HG03280 (cell line): ENCODE results near the gene NACC1.

Experiments used
- ATAC-seq: cut with Tn5 transposase; IDR thresholded peaks from one replicate; pipeline ENCODE4 v1.9.1; 2021; ENCODE audit warnings: mild to moderate bottlenecking, moderate library complexity; ENCODE audit not compliant: unreplicated experiment

Gene NACC1

DNA sequence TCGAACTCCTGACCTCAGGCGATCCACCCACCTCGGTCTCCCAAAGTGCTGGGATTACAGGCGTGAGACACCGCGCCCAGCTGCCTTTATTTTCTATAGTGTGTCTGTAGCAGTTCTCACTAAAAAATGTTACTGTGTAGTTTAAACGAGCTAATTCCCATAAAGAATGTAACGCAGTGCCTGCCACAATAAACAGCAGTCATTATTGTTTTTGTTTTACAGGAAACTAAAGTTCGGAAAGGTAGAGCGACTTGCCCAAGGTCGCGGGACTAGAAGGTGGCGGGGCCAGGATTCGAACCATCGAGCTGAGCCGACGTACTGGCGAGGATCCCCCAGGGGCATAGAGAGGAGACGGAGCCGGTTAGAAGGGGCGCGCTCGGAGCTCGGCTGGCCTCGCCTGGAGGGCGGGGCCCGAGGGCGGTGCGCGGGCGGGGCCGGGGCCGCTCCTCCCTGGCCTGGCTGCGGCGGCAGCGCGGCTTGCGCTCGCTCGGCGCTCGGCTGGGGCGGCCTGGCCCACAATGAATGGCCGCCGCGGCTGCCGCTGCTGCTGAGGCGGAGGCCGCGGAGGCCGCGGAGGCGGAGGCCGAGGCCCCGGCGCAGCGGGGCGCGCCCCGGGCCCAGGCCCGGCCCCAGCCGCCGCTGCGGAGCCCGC lies at the start of gene NACC1:
Gene NACC1 (plus strand): TSS at position 493 of the 652 bp plus-strand sequence. CDS start 16,944 bp downstream, outside the sequence.
- ATAC-seq: peak; percentile 70

DNA sequence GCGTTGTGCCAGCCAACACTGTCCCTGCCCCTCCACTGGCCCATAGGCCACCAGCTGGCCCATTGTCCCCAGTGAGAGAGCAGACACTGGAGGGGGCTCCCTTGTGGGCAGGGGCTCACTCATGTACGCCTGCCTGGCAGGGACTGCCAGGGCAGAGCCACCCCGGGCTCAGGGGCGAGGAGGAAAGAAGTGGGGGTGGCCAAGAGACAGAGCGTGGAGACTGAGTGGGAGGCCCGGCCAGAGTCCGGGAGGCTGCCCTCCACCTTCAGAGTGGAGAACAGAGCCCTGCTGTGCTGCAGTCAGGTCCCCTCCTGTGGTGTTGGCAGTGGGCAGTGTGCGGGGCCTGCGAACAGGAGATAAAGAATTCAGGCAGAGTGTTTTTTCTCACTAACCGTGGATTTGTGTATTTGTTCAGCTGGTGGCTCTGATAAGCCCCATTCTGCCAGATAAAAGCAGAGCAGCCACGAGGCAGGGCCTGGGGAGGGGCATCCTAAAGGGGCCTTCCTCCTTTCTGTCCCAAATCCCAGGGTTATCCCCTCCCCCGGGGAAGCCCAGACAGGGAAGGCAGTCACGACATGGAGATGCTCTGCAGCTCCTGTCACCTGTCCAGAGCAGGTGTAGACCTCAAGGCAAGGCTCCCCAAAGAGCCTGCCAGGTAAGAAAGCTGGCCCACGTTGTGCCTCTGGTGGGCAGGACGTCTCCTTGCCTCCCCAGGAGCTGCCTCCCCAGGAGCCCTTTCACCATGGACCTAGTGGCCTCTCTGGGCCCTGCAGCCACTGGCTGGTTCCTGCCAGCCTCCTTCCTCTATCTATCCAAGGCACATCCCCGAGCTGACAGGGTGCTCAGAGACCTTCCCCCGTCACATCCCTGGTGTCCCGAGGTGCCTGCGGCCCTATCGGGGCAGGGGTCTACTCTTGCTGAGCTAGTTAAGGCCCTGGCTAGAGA lies 48.4 kb upstream of the NACC1 start:
- no peak for ATAC-seq

DNA sequence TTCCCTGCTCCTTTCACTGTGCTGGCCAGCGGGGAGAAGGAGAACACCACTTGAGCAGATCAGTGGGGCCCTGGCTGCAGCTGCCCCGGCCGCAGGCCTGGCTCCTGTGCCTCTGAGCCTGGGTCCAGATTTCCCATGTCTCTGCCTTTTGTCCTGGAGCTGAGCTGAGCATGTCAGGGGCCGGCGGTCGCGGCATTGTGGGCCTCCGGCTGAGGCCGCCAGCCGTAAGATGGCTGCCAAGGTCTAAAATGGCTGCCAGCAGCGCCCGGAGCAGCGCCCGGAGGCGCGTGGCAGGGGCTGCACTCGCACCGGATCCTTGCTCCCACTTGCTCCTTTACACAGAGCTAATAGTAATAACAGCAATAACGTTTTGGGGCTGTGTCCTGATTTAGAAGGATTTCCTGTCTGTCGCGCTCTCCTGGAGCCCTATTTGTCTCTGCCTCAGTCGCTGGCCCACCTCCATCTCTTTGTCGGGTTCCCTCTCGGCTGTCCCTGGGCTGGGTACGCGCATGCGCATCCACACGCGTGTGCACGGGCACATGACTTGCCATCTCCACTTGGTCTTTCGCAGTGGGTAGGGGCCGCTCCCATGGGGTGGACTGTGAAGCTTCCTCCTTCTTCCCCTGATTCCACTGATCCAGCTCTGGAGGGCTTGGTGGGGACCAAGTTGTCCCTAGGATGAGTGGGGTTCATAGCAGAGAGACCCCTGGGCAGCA lies 47.5 kb upstream of the NACC1 start:
- no peak for ATAC-seq

DNA sequence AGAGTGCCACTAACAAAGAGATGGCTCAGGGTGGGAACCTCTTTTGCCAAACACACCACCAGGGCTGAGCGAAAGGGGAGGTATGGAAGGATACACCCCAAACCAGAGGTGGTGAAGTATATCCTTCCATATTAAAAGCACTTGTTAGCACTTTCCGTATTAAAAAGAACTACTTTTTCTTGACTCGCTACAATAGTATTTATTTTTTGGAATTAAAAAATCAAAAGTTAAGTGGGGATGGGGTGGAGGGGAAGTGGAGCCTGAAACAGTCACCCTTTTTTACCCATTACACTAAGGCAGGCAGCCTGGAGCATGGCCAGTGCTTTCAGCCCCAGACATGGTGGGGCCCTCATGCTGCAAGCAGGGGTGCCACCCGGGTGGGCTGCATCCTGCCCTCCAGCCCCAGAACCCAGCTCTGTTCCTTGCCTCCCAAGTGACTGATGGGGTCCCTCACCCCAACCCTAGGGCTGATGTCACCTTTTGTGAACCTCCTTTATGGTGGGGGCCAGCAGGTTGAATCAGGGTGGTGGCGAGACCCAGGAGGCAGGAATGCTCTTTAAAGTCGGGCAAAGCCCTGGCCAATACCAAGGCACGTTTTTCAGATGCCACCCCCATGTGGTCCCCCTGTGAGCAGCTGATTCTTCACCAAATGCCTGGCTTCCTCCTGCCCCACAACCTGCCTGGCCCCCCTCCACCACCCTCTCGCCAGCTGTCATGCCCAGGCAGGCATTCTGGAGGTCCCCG lies 46.4 kb upstream of the NACC1 start:
- ATAC-seq: no peak

DNA sequence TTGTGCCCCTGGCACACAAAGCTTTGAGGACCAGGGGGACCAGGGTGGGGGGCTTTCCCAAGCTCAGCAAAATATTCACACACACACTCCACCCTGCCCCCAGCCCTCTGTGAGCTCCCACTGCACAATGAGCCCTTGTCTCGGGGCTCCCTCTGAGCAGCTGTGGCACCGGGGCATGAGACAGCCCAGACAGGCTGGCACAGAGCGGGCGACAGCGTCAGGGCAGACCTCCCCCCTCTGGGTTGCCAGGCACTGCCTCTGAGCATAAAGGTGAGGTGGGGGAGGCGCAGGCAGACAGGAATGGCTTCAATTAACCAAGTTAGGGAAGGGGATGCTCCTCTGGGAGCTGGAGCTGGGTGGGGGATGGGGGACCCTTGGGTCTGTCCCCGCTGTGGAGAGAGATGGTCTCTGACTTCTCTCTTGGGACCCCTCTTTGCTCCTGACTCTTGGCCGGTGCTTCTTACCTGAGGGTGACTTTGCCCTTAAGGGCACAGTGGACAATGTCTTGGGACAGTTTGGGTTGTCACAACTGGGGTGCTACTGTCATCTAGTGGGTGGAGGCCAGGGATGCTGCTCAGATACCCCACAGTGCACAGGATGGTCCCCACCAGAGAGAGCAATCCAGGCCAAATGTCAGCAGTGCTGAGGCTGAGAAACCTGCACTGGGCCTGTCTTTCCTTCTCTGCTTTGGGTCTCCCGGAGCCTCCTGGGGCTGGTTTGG lies 45.7 kb upstream of the NACC1 start:
- ATAC-seq: no peak

DNA sequence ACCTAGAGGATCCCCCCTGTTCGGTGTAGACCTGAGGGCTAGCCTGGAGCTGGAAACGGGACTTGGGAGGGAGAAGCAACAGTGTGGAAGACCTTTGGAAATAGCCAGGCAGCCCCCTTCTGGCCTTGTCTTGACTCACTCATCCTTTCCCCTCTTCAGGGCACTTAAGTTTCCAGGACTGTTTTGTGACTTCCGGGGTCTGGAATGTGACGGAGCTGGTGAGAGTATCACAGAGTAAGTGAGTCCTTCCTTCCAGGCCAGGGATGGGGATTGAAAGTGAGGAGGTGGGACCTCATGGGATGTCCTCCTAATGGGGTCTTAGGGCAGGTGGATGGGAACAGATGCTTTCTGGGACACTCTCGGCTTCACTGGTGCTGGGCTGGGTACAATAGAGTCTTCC lies 44.8 kb upstream of the NACC1 start:
- ATAC-seq: no peak

DNA sequence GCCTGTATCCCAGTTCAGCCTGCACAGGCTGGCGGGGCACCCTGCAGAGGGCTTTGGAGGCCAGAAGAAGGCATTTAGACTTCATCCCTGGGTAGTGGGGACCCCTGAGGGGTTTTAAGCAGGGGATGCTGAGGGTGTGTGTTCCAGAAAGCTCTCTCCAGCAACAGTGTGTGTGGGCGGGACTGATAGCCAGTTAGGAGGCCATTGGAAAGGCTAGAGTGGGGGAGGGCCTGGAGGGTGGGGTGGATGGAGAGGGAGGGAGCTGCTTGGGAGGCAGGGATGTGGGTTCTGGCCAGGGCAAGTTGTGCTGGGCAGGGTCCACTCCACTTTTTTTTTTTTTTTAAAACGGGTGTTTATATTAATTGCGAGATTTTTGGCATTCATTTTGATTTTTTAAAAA lies 43.7 kb upstream of the NACC1 start:
- ATAC-seq: no peak

DNA sequence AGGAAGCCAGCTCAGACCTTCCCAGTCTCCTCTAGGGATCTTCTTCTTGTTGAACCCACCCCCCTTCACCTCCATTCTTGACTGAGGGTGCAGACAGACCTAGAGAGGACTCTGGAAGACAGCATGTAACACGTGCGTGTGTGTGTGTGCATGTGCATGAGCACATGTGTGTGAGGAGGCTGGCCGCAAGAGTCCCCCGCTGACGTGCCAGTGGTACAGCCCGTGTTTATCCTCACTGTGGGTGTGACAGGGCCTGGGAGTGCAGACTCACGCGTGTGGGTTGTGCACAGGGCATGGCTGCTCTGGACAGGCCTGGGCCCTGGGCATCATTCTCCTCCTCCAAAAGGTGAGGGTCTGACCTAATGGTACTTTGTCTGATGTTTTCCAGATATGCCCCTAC lies 41.7 kb upstream of the NACC1 start:
- ATAC-seq: no peak

DNA sequence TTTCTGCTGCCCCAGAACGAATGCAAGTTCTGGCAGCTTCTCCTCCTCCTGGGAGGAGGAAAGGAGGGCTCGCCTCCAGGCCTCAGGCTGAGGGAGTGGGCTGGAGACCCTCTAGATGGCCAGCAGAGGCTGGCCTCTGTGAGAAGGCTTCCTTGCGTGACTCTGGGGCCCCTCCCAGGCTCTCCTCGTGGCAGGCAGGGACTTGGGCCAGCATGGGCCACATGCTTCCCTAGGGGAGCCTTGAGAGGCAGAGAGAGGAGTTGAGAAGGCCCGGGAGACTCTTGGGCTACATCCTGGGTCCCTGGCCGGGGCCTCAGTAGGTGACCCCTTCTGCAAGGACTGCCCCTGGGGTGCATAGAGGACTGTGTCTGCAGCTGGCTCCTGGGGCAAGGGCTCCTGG lies 41.3 kb upstream of the NACC1 start:
- no peak for ATAC-seq

DNA sequence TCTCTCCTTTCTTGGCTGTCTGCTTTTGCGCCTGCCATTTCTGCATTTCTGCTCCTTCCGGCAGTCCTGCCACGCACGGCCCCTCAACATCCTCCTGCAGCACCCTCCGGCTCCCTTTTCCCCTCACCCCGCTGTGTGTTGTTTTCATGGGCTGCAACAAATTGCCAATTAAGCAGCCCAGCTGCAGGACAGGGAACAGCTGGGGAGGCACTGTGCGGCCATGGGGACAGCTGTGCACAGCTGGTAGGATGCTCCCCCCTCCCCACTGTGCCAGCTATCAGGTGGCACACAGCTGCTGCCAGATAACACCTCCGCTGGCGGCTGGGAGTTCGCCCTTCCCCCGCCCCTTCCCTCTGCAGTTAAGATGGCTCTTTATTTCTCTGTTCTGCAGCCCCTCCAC lies 40.8 kb upstream of the NACC1 start:
- ATAC-seq: no peak

DNA sequence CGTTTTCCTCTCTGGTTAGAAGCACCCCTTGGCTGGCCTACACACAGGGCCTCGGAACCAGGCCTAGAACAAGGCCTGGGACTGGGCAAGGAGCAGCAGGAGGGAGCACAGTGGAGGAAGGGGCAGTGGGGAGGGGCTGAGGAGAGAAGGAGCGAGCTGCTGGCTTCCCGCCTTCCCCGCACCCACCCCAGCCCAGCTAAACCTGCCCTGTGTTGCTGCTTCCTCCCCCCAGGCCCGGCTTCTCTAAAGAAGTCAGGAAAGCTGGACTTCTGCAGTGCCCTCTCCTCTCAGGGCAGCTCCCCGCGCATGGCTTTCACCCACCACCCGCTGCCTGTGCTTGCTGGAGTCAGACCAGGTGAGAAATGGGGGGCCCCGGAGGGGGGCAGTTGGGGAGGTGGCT lies 39.7 kb upstream of the NACC1 start:
- no peak for ATAC-seq

DNA sequence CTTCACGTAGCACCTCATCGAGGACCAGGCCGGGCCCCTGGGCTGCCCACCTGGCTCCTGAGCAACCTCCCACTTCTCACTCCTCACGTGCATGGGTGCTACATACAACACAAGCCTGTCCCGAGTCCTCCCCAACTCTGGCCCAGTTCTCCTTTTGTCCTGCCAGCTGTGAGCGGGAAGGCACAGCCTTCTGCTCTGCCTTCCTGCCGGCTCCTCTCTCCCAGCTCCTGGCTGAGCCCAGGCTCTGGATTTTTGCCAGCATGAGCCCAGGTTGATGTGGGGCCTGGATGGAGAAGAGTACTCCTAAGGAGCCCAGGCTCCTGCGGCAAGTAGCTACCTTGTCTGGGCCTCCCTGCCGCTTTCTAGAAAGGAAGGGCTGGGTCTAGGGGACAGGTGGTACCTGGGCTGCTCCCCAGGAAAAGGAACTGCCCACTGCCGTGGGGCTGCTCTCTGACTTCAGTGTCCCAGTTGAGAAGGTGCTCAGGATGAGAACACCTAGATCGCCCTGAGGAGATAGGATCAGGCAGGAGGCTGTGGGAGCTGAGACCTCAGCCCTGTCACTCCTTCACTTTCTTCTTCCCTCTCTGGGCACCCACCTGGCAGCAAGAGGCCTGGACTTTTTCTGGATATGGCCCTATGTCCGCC lies 39.0 kb upstream of the NACC1 start:
- ATAC-seq: no peak

DNA sequence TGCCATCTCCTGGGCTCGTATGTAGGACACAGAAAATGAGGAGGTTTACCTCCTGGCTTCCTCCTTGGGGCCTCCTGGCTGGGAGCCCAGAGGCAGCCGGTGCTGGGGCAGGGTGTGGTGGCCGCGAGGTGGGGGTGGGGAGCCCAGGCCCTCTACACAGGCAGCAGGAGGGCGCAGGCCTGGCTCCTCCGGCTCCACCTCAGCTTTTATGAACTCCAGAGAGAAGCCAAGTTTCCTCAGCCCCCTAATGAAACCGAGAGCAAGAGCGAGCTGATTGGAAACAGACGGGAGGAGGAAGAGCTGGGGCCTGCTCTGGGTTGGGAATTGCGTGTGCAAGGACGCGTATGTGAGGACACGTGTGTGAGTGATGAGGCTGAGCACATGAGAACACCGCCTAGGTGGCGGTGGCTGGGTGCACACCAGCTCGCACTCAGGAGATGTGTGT lies 38.5 kb upstream of the NACC1 start:
- no peak for ATAC-seq

DNA sequence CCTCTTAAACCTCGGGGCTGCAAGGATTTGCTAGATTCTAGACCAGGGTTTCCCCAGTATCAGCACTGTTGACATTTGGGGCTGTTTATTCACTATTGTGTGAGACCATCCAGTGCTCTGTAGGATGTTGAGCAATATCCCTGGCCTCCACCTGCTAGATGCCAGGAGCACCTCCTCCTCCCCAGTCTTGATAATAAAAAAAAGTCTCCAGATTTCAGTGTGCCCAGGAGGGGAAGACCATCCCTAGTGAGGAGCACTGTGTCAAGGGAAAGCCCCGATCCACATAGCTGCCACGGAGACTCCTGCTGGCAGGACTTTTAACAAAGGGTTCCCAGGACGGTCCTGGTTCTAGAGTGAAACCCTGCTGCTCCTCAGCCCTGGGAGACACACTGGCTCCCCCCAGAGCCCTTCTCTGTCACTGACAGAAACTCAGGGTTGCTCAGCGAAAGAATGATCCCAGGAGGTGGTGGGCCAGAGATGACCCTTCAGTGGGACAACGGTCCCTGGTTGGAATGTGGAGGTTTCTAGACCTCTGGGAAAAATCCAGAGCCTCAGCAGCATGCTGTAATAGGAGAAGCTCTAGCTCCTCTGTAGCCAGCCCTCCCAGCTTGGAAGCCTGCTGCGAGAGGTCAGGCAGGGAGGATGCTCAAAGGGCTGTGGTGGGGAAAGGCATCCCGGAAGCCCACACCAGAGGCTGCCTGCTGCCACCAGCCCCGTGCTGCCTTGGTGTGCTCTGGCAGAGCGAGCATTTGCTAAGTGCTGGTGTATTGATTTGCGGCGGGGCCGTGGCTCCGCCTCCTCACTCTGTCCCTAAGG lies 35.7 kb upstream of the NACC1 start:
- ATAC-seq: no peak

DNA sequence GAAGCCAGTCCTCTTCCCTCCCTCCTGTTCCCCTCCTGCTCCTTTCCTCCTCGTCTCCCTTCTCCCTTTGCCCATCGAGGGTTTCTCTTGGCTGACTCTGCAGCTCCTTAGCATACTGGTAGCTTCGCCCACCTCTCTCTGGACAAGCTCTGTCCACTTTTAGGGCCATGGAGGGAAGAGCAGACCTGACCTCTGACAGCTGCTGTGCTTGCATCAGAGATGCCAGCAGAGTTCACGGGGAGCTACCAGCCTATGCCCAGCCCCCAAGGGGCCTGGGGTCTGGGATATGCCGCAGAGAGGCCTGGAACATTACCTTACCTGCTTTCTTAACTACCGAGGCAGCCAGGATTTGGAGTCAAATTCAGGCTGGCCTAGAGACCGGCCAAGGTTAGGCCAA lies 35.1 kb upstream of the NACC1 start:
- no peak for ATAC-seq

DNA sequence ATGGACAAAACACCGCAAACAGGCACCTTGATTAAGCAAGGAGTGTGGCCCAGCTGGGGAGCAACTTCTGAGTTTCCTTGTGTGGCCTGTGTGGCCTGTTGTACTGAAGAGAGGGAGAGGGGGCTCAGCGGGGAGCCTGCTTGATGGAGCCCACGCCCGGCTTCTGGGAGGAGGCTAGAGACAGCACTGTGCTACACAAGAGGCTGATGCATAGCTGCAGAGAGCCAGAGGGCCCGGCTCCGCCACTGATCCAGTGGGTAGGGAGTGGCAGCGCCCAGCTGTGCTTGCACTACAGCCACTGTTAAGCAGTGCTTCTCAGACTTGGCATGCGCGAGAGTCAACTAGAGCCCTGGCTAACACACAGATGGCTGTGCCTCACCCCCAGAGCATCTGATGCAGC lies 34.4 kb upstream of the NACC1 start:
- ATAC-seq: no peak

DNA sequence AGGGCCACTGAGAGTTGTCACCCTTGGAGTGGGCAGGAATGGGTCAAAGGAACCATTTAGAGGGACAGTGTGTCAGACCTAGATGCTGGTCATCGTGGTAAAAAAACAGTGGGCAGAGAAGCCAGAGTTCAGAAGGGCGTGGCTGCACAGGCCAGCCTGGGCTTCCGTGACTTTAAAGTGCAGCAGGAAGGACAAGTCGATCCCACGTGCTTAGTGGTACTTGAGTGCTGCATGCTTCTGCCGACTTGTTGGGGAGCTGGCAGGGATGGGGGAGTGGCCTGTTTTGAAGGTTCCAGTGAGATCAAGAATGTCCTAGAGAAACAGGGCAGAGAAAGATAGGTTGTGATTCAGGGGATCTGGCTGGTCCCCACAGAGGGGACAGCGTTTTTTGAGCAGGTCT lies 32.4 kb upstream of the NACC1 start:
- ATAC-seq: no peak

DNA sequence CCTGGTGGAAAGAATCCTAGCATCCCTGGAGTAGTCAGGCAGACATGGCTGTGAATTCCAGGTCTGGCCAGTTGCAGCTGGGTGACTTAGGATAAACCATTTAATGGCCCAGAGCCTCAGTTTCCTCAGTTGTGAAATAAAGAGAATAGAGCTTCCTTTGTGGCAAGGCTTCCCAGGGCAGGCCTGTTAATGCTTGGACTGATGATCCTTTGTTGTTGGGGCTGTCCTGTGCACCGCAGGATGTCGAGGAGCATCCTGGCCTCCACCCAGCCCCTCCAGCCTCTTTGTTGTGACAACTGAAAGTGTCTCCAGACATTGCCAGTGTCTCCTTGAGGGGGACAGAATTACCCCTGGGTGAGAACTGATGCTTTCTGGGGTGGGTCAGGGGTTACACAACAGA lies 31.7 kb upstream of the NACC1 start:
- ATAC-seq: no peak

DNA sequence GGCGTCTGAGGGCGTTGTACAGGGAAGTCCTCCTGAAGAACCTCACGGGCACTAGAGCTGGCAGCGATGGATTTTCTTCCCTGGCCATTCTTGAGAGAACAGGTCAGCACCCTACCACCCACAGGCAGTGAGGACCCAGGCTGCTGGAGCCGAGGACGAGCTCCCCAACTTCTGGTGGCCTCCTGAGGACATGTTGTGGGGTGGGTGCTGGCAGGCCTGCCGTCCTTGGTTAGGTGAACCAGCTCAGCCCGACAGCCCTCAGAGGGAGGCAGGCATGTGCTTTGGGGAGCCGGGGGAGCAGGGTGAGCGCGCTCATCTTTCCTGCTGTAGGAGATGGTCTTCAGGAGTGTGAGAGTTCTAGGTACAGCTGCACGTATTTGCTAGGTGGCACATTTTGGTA lies 30.8 kb upstream of the NACC1 start:
- no peak for ATAC-seq
